RWPE2 (cell line): Measurements from ENCODE around the gene RILP.
"Not testable (repeated sequence)": the region's sequence is repeated elsewhere in the genome, so short reads cannot be mapped to it uniquely, and the experiment has no call there.

ENCODE experiments used
- ATAC-seq: fragments of 200-7000 bp; cut with Tn5 transposase; 3 replicates; pipeline ENCODE4 v1.9.1; 2021; ENCODE audit warnings: low read depth
- DNase-seq: peaks from one replicate; pipeline ENCODE4 v3.0.0-alpha.2; 2020; ENCODE audit warnings: low spot score
- H3K27ac ChIP-seq: fragments of 450-650 bp; 2 replicates; pipeline ENCODE4 v1.5.1; 2017; ENCODE audit warnings: mild to moderate bottlenecking; ENCODE audit not compliant: poor library complexity, severe bottlenecking
- H3K27me3 ChIP-seq: fragments of 250-450 bp; sonication (Bioruptor Pico); 2 replicates; pipeline ENCODE4 v1.5.1; 2021; ENCODE audit warnings: mild to moderate bottlenecking, moderate library complexity; ENCODE audit not compliant: insufficient read depth, poor library complexity, severe bottlenecking
- H3K36me3 ChIP-seq: fragments of 250-450 bp; sonication (Bioruptor Pico); 2 replicates; pipeline ENCODE4 v1.5.1; 2020; ENCODE audit warnings: low read depth, mild to moderate bottlenecking, moderate library complexity
- H3K4me1 ChIP-seq: fragments of 250-450 bp; sonication (Bioruptor Pico); 2 replicates; pipeline ENCODE4 v1.5.1; 2021; ENCODE audit warnings: mild to moderate bottlenecking, moderate library complexity; ENCODE audit not compliant: insufficient read depth, poor library complexity, severe bottlenecking
- H3K4me3 ChIP-seq: fragments of 250-450 bp; sonication (Bioruptor Pico); 2 replicates; pipeline ENCODE4 v1.5.1; 2021; ENCODE audit warnings: mild to moderate bottlenecking, moderate library complexity; ENCODE audit not compliant: severe bottlenecking
- H3K9me3 ChIP-seq: fragments of 250-450 bp; sonication (Bioruptor Pico); 2 replicates; pipeline ENCODE4 v1.5.1; 2021; ENCODE audit warnings: mild to moderate bottlenecking, moderate library complexity; ENCODE audit not compliant: severe bottlenecking
- TF ChIP-seq, protein P1 (sequence below): fragments of 450-650 bp; IDR thresholded peaks from one replicate; pipeline ENCODE4 v1.5.1; 2017; ENCODE audit warnings: mild to moderate bottlenecking, moderate library complexity; ENCODE audit not compliant: poor library complexity, severe bottlenecking

RILP gene

DNA sequence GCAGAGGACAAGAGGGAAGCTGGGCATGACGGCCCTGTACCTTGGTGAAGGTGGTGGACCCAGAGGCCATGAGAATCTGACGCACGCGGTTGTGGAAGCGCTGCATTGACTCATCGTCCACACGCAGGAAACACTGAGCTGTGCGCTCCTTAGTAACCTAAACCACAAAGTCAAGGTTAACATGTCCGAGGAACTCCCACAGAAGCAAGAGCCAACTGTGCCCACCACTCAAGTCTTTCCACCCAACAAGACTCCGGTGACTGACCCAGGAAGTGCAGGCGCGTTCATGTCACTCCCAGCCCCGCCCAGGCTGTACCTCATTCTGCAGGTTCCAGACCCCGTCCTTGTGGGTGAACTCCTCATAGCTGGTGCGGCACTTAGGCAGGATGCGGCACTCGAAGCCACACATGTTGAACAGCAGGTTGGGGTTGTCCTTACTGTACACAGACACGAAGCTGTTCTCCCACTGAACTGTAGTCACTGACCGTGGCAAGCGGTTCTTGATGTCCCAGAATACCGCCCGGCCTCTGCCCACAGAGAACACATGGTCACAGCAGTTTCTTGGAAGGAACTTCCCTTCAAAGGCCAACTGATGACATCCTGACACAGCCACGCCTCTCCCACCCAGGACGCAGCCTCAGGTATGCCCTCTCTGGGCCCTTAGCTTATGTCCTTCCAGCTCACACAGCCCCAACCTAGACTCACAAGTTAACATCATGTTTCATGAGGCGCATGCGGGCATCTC, 23.5 kb upstream of the RILP start:
- Histone ChIP-seq H3K9me3 (no peaks in the 10 kb centered on the region), H3K4me3 (no peak overlapping the region), H3K36me3 (peaks cover 98% of the 10 kb centered on the region), H3K27ac (no peak overlapping the region), H3K4me1 (no peaks in the 10 kb centered on the region), H3K27me3 (no peaks in the 10 kb centered on the region)
- TF ChIP-seq, protein P1, sequence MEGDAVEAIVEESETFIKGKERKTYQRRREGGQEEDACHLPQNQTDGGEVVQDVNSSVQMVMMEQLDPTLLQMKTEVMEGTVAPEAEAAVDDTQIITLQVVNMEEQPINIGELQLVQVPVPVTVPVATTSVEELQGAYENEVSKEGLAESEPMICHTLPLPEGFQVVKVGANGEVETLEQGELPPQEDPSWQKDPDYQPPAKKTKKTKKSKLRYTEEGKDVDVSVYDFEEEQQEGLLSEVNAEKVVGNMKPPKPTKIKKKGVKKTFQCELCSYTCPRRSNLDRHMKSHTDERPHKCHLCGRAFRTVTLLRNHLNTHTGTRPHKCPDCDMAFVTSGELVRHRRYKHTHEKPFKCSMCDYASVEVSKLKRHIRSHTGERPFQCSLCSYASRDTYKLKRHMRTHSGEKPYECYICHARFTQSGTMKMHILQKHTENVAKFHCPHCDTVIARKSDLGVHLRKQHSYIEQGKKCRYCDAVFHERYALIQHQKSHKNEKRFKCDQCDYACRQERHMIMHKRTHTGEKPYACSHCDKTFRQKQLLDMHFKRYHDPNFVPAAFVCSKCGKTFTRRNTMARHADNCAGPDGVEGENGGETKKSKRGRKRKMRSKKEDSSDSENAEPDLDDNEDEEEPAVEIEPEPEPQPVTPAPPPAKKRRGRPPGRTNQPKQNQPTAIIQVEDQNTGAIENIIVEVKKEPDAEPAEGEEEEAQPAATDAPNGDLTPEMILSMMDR, result no peak
- ATAC-seq, result no peak
- no peak for DNase-seq

DNA sequence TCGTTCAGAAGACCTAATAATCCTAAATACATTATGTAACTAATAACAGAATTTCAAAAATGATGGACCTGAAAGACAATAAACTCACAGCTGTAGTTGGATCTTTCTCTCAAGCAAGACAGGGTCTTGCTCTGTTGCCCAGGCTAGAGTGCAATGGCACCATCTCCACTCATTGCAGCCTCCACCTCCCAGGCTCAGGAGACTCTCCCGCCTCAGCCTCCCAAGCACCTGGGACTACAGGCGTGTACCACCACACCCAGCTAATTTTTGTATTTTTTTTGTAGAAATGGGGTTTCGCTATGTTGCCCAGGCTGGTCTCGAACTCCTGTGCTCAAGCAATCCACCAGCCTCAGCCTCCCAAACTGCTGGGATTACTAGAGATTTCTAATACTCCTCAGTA, 14.3 kb upstream of the RILP start:
- not testable (repeated sequence) for H3K9me3 ChIP-seq, H3K27ac ChIP-seq, ATAC-seq, H3K4me3 ChIP-seq, H3K4me1 ChIP-seq, H3K27me3 ChIP-seq, DNase-seq
- peaks cover 89% of the 10 kb centered on the region for H3K36me3 ChIP-seq

DNA sequence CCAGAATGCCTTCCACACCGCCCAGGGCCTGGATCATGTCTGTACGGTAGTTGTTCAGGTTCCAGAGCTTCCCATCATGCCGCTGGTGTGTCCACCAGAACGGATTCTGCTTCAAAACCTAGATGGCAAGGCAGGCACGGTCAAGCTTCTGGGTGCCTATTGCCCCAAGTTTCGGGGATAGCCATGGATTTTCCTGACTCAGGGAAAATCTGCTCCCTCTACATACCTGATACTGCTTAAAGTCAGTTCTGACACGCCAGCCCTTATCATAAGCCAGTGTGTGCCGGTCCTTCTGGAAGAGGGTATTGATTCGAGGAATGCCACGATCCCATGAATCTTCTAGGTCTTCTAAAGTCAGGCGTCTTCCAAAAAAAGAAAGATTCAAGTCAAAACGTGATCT, 11.4 kb upstream of the RILP start:
- H3K36me3 ChIP-seq, result peaks cover 89% of the 10 kb centered on the region
- no peak overlapping the region for H3K4me3 ChIP-seq
- H3K9me3 ChIP-seq, result no peaks in the 10 kb centered on the region
- no peaks in the 10 kb centered on the region for H3K27me3 ChIP-seq
- H3K27ac ChIP-seq, result no peak overlapping the region
- DNase-seq, result no peak
- ATAC-seq, result no peak
- TF ChIP-seq, protein P1, result no peak
- no peaks in the 10 kb centered on the region for H3K4me1 ChIP-seq

DNA sequence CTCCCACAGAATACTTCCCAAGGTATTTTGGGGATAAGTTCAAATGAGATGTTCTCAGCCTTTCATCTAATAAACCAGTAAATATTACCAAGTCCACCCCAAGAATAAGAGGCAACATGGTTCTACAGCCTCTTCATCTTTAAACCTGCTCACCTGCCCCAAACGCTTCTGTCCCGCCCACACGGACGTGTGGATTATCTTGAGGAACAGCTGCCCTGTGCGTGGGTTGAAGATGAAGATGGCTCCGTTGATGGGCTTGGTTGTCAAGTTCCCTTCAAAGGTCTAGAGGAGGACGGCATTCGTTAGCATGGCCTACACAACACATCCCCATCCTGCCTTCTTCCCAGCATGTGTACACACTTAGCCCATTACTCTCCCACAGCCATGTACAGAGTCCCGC, 8.4 kb upstream of the RILP start:
- H3K9me3 ChIP-seq, result no peaks in the 10 kb centered on the region
- no peak overlapping the region for H3K4me3 ChIP-seq
- no peaks in the 10 kb centered on the region for H3K27me3 ChIP-seq
- H3K4me1 ChIP-seq, result no peaks in the 10 kb centered on the region
- TF ChIP-seq, protein P1, result no peak
- H3K36me3 ChIP-seq, result peaks cover 100% of the 10 kb centered on the region
- H3K27ac ChIP-seq, result no peak overlapping the region
- DNase-seq (no peak), ATAC-seq (no peak)

DNA sequence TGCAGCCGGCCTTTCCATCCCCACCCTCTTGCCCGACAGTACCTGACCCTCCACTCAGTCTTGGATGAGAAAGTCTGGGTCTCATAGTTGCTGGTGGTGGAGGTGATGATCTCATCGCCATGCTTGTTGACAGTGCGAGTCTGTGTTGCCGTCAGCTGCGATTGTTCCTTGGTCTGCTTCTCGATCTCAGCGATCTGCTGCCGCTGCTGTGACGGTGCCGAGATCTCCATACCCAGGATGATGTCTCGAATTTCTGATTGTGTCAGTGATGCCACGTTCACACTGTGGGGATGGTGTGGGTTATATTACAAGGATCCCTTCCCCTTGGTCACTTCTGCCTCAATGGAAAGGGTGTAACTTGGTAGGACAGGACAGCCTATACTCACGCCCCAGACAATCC, 4.1 kb upstream of the RILP start:
- H3K4me3 ChIP-seq, result no peak overlapping the region
- H3K36me3 ChIP-seq, result peaks cover 82% of the 10 kb centered on the region
- H3K9me3 ChIP-seq, result no peaks in the 10 kb centered on the region
- H3K27me3 ChIP-seq, result no peaks in the 10 kb centered on the region
- ATAC-seq (no peak), DNase-seq (no peak)
- H3K27ac ChIP-seq, result no peak overlapping the region
- no peaks in the 10 kb centered on the region for H3K4me1 ChIP-seq
- TF ChIP-seq, protein P1, result no peak

DNA sequence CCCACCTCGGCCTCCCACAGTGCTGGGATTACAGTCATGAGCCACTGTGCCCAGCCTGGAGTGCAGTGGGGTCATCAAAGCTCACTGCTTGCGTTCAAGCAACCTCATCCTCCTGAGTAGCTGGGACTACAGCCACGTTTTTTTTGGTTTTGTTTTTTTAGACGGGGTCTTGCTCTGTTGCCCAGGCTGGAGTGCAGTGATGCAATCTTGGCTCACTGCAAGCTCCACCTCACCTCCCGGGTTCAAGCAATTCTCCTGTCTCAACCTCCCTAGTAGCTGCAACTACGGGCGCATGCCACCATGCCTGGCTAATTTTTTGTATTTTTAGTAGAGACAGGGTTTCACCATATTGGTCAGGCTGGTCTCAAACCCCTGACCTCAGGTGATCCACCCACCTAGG, 3.1 kb upstream of the RILP start:
- ATAC-seq, DNase-seq: not testable (repeated sequence)

More for the DNA sequence above, 3.1 kb upstream of the RILP start:
- H3K9me3 ChIP-seq, H3K27me3 ChIP-seq, H3K4me1 ChIP-seq, H3K4me3 ChIP-seq, H3K27ac ChIP-seq: not testable (repeated sequence)
- H3K36me3 ChIP-seq, result peaks cover 72% of the 10 kb centered on the region
